HL-60 (cell line): Measurements from ENCODE around the gene L3MBTL1.

Experiments used
- POLR2AphosphoS5 ChIP-seq: IDR thresholded peaks from 2 replicates; pipeline ENCODE4 v1.6.1; 2012; ENCODE audit warnings: low read depth
- TF ChIP-seq, protein P1 (sequence below): IDR thresholded peaks from one replicate; pipeline ENCODE4 v1.5.1; 2011; ENCODE audit warnings: low read length, control low read depth, inconsistent platforms; ENCODE audit not compliant: insufficient read depth

DNA sequence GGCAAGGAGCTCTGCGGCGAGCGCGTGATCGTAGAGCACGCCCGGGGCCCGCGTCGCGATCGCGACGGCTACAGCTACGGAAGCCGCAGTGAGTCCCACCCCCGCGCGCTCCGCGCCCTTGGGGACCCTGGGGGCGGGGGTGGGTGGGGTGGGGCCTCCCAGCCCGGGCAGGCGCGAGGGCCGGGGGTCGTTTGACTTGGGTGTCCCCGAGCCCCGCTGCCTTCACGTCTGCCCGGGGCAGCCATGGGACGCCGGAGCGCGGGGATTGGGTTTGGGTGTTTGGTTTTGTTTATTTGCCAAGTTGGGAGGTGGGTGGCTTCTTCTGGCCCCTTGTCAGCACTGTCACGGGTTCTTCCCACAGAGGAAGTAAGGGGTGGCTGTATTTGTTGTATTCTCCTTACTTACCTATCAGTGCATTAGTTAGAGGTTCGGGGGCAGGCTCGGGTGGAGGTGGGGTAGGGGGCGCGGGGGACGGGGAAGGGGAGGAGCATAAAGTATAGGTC lies 49.0 kb upstream of the L3MBTL1 start:
- TF ChIP-seq, protein P1, sequence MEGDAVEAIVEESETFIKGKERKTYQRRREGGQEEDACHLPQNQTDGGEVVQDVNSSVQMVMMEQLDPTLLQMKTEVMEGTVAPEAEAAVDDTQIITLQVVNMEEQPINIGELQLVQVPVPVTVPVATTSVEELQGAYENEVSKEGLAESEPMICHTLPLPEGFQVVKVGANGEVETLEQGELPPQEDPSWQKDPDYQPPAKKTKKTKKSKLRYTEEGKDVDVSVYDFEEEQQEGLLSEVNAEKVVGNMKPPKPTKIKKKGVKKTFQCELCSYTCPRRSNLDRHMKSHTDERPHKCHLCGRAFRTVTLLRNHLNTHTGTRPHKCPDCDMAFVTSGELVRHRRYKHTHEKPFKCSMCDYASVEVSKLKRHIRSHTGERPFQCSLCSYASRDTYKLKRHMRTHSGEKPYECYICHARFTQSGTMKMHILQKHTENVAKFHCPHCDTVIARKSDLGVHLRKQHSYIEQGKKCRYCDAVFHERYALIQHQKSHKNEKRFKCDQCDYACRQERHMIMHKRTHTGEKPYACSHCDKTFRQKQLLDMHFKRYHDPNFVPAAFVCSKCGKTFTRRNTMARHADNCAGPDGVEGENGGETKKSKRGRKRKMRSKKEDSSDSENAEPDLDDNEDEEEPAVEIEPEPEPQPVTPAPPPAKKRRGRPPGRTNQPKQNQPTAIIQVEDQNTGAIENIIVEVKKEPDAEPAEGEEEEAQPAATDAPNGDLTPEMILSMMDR, result no peak
- TF ChIP-seq POLR2AphosphoS5, result no peak
